Fibroblast of villous mesenchyme (primary cell): Measurements from ENCODE around the gene KCNK18. TPM values are rescaled to one million over a fixed set of nuclear protein-coding genes. Genes with fewer than 3 reads are reported as not detected.

Experiments used
- DNase-seq: peaks from one replicate; pipeline ENCODE4 v3.0.0-alpha.2; 2010; ENCODE audit warnings: low read depth
- H3K4me3 ChIP-seq: 2 replicates; pipeline ENCODE4 v1.5.1; 2011; ENCODE audit warnings: low read depth, mild to moderate bottlenecking, low read length
- total RNA-seq: library from RNA; depleted of rRNA; stranded (reverse); fragments of >200 nt; gene quantifications from 2 replicates; pipeline ENCODE4 v1.2.3, GENCODE V29; 2012
- TF ChIP-seq, protein P1 (sequence below): IDR thresholded peaks from 2 replicates; pipeline ENCODE4 v1.5.1; 2012; ENCODE audit warnings: low read depth, mild to moderate bottlenecking, low read length; ENCODE audit not compliant: insufficient read depth

Gene KCNK18
- total RNA-seq, 1 donor: not detected

- no peak overlapping the region for H3K4me3 ChIP-seq
- TF ChIP-seq, protein P1, sequence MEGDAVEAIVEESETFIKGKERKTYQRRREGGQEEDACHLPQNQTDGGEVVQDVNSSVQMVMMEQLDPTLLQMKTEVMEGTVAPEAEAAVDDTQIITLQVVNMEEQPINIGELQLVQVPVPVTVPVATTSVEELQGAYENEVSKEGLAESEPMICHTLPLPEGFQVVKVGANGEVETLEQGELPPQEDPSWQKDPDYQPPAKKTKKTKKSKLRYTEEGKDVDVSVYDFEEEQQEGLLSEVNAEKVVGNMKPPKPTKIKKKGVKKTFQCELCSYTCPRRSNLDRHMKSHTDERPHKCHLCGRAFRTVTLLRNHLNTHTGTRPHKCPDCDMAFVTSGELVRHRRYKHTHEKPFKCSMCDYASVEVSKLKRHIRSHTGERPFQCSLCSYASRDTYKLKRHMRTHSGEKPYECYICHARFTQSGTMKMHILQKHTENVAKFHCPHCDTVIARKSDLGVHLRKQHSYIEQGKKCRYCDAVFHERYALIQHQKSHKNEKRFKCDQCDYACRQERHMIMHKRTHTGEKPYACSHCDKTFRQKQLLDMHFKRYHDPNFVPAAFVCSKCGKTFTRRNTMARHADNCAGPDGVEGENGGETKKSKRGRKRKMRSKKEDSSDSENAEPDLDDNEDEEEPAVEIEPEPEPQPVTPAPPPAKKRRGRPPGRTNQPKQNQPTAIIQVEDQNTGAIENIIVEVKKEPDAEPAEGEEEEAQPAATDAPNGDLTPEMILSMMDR: no peak
- no peak for DNase-seq
Observed at GRCh38 chr10:117214401-117214800, 17.1 kb downstream of the KCNK18 start.

DNA sequence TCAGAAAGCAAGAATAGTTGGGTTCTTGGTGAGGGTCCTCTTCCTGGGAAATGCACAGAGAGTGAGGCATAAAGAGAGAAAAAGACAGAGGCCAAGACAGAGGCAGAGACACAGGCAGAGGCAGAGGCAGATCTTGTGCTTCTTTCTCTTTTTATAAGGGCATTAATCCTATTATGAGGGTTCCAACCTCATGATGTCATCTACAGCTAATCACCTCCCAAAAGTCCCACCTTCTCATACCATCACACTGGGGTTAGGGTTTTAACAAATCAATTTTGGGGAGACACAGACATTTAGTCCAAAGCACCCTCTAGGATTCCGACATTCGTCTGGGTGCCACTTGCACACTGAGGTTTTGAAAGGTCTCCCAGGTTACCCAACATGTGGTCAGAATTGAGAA, 17.8 kb downstream of the KCNK18 start:
- H3K4me3 ChIP-seq: no peak overlapping the region
- no peak for DNase-seq
- TF ChIP-seq, protein P1: no peak

GRCh38 chr10:117216028-117216427, 18.7 kb downstream of the KCNK18 start:
- DNase-seq: no peak
- TF ChIP-seq, protein P1: no peak
- no peak overlapping the region for H3K4me3 ChIP-seq

DNA sequence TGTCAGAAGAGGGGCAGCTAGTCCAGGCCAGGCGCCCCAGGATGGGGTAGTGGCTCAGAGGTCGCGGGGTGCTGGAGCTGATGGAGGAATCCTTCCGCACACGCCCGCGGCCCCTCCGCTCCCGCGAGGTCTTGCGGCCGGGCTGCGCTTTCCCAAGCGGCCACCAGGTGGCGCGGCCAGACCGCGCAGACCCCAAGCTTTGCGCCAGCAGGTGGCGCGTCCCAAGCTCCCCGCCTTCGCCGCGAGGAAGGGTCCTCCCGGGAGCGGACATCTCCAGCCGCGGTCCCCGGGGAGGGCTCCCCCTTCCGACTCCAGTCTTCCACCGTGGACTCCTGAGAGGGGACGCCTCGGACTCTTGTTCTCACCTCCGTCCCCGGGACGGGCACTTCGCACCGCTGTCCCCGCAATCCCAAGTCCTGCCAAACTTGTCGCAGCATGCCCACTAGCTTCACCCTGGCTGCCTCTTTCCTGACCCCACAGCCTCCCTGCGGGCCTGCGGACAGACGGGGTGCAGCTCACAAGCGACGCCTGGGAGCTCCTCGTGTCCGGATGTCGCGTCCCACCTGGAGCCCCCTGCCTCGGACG, 19.4 kb downstream of the KCNK18 start:
- H3K4me3 ChIP-seq: peak overlapping the region; percentile 64
- DNase-seq: peak; percentile 63

DNA sequence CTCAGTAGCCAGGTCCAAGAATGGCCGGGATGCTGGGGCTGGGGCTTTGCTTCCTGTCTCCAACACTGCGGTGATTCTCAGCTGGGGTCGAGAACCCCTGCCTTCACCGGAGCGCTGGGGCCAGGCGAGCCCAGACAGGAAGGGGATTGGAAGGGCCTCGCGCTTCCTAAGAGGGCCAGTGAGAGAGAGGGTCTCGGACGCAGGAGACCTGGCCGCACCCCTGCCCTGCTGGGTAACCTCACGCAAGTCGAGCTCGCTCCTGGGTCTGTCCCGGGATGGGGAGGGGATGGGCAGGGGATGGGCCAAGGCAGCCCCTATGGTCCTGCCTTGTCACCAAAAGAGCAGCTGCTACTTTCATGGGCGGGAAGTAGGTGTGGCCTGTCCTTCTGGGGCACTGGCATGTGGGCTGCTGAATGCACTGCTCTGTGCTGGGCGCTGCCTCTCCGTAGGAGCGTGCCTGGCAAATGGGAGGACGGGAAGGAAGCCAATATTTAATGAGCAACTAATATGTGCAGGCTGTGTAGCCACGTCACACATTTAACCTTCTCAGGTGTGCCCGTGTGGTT, 20.0 kb downstream of the KCNK18 start:
- H3K4me3 ChIP-seq: peak overlapping the region; percentile 64
- TF ChIP-seq, protein P1: no peak

More for the DNA sequence above, 19.4 kb downstream of the KCNK18 start:
- TF ChIP-seq, protein P1: peak; percentile 100

GRCh38 chr10:117218654-117219053, 21.4 kb downstream of the KCNK18 start:
- no peak overlapping the region for H3K4me3 ChIP-seq
- TF ChIP-seq, protein P1: no peak
- no peak for DNase-seq

More for the DNA sequence above, 20.0 kb downstream of the KCNK18 start:
- DNase-seq: no peak
